DMS 273 (cell line): Measurements from ENCODE around the gene TXNL1.
"Not testable (repeated sequence)": the region's sequence is repeated elsewhere in the genome, so short reads cannot be mapped to it uniquely, and the experiment has no call there.

Experiments used
- DNase-seq: peaks from one replicate; lab custom pipeline; 2025; ENCODE audit not compliant: unreplicated experiment; lab: John Stamatoyannopoulos, UW

The TXNL1 gene

DNA sequence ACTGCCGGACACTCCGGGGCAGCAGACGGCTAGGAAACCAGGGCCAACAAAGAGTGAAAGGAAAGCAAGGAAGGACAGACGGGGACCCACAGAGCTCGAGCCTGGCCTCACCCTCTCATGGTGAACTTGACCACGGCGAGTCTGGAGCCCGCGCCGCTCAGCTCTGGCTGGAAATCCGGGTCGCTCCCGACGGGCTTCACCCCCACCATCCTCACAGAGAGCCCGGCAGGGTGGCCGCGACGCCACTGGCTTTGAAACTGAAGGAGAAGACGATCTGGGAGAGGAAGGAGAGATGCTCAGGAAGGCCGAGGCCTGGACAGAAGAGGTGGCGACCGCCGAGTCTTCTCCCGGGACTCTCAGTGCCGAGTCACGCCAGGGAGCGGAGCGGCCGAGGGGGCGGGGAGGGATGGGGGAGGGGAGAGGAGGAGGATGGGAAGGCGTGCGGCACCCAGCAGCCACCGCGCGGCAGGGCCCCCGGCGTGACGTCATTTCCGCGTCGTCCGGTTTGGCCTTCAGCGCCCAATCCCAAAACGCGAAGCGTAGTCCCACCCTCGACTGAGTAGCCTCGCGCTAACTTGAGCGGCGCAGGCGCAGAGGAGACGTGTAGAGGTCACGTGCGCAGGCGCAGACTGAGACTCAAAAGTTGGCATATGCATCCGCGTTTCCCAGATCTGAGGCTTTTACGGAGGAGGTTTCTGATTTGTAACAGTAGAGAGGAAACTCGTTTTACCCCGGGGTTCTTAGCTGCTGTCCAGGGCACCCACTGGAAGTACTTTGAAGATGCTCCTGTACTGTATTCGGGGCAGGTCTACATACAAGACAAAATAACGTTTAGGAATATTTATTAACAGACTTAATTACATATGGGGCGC lies at the start of gene TXNL1:
TXNL1 (minus strand) TSS at position 361 of the 872 bp plus-strand sequence; CDS start at position 209, 152 bp downstream.
- peak; percentile 100 for DNase-seq

DNA sequence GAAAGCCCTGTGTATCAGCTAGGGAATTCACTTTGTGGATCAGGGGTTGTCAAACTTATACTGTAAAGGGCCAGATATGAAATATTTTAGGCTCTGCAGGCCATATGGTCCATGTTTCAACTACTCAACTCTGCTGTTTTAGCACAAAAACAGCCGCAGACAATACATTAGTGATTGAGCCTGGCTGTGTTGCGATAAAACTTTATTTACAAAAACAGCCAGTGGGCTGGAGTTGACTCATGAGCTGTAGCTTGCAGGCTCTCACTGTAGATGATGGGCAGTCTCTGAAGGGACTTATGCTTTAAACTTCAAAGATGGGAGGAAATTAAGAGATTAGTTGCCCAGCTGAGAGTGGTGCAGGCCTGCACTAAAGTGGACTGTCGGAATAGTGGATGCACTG lies 45.9 kb upstream of the TXNL1 start:
- no peak for DNase-seq

DNA sequence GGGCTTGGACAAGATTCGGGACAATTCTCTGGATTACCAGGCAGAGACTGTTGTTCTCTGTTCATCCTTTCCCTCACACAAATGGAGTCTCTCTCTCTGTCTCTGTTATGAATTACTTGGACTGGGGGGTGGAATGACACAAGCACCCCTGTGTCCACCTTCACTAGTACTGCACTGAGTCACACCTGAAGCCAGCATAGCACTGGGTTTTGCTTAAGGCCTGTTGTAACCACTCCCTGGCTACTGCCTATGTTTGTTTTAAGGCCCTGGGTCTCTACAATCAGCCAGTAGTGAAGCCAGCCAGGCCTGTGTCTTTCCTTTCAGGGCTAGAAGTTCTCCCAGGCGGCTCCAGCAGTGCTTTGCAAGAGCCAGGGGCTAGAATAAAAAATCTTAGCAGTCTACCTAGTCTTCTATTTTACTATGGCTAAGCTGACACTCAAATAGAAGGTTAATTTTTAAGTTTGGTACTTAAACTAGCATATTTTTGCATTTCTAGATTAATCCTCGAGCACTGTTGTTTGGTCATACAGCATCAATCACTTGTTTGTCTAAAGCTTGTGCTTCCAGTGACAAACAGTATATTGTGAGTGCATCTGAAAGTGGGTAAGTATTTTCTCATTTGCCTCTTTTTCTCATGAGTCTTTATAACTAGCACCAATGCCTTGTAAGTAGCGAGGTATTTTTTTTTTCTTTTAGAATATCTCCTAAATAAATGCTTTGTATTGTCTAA lies 40.6 kb upstream of the TXNL1 start:
- DNase-seq = no peak

DNA sequence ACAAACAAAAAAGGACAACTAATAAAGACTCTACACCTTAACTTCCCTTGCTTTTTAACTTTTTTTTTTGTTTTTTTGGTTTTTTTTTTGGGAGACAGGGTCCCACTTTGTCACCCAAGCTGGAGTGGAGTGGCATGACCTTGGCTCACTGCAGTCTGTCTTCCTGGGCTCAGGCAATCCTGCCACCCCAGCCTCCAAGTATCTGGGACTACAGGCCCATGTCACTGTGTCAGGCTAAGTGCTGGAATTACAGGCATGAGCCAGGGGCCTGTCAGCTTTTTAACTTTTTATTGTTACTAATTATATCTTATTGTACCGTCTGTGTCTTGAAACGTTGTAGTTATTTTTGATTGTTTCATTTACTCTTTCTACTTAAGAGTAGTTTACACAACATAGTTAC lies 38.2 kb upstream of the TXNL1 start:
- DNase-seq = no peak

DNA sequence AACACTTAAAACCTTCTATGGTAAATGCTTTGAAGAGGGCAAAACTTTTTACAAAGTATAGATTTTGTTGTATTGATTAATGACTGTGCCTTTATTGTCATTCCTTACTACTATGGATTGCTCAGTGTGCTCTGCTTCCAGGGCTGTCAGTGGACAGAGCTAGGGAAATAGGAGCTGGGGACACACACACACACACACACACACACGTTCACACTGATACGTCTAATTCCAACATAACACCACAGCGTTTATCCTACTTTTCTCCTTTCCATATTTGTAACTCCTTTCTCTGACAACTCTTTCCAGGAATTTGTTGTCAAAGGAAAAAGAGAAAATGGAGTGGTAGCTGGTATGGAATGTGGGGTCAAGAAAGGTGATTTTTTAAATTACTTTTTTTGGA lies 34.6 kb upstream of the TXNL1 start:
- DNase-seq = no peak

DNA sequence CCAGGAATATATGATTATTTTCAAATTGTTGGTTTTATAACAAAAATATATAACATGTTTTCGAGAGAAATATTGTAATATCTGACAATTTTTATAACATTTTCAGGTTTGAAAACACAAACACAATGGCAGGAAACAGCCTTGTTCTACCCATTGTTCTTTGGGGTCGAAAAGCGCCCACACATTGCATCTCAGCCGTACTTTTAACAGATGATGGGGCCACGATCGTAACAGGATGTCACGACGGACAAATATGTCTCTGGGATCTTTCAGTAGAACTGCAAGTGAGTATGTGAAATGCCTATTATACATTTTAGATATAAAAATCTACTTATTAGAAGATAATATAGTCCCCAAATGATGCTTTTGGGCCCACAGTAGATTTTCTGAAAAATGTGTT lies 34.0 kb upstream of the TXNL1 start:
- DNase-seq = no peak

DNA sequence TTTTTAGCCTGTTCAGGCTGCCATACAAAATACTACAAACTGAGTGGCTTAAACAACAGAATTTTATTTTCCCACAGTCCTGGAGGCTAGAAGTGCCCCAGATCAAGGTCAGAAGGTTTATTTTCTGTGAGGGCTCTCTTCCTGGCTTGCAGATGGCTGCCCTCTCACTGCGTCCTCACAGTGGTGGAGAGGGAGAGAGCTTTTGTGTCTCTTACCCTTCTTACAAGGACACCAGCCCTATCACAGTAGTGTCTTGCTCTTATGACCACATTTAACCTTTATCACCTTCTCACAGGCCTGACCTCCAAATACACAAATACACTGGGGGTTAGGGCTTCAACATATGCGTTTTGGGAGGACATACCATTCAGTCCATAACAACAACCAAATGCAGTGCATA lies 24.5 kb upstream of the TXNL1 start:
- peak; percentile 6 for DNase-seq

DNA sequence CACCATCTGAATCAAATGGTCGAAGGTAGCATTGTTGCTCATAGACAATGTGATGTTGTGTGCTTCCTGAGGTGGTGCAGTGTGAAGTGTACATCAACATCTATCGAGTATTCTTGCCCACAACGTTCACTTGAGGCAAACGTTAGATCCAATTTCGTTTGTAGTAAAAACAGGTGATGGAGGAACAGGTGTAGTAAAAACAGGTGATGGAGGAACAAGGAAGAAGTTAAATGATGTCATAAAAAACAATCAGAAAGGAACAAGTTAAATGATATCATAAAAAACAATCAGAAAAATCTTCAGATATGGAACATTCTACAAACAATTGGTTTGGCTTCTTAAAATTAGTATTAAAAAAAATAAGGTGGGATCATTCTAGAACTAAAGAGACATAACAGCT lies 24.1 kb upstream of the TXNL1 start:
- no peak for DNase-seq

DNA sequence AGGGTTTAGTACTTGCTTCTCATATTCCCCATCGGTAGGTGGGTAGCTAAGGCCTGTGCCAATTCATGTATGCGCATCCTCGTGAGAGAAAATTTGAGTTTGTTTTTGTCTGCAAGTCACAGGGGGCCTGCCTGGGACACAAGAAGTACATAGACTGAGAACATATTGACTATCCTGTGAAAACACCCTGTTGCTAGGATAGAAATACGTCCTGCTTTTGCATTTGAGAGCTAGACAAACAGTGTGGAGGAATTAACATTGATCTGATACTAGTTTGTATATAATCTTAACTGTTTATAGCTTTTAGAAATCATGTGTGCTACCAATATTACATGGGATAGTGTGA lies 23.6 kb upstream of the TXNL1 start:
- peak; percentile 45 for DNase-seq

DNA sequence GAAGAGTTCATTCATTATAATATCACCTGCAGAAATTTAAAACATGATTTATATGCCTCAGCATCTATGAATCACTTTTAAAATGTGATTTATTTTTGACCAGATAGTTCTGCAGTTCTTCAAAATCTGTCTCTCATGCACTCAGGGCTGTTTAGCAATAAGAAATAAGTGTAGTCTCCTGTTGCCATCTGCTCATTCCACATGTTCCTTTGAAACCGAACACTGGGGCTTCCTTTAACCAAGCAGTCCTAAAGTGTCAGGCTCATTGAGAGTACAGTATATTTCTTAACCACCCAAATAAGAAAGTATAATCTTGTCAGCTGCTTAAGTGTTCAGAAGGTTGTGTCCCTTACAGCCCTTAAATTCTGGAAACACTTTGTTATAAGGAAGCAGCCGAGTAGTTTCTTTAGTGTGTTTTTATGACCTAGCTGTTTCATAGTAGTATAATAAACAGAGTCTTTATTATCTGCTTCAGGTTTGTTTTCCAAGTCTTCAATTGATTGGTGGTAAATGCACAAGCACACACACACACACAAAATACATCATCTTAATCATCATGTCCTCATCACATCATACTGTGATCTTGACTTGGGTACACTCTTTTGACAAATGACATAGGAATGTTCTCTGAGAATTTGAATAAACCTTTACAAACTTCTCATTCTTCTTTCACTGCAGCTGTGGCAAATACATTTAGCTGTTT lies 23.1 kb upstream of the TXNL1 start:
- DNase-seq = peak; percentile 91

DNA sequence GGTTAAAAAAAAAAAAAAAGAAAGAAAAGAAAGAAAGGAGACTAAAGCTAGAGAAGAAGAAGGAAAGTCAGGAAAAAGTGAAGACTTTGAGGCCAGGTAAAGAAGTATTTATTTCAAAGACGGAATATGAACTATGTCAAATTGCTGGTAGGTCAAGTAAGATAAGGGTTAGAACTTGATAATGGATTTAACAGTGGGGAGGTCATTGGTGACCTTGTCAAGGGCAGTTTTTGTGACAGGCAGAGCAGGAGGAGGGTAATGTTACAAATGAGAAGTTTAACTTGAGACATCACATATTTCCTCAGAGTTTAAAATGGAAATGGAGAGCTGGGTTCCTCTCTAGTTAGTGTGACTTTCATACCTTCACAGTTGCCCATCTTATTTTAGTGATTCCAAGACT lies 22.3 kb upstream of the TXNL1 start:
- no peak for DNase-seq

DNA sequence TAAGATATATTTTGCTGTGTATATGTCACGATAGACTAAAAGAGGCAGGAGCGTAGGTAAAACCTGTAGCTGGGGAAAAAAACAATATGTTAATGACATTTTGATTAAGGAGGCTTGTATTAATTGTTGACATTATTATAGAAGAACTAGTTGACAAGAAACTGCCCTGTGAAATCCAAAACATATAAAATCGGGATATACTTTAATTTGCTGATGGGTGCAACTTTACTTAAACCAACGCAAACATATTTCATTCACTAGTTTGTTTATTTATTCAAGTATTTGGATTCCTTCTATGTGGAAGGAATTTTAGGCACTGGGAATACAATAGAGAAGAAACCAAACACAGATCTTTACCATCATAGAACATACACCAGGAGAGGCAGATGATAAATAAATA lies 20.7 kb upstream of the TXNL1 start:
- no peak for DNase-seq

DNA sequence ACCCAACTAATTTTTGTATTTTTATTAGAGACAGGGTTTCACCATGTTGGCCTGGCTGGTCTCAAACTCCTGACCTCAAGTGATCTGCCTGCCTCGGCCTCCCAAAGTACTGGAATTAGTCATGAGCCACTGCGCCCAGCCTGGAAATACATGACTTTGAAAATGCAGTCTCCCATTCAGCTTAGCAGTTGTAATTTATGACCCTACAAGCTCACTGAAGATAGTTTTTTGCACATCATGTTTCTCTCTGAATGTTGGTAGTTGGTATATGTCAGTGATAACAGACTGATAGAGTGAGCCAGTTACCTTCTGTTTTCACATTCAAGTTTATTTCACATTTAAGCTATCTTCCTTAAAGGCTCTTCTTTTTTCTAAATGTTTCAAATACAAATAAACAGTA lies 19.9 kb upstream of the TXNL1 start:
- no peak for DNase-seq

DNA sequence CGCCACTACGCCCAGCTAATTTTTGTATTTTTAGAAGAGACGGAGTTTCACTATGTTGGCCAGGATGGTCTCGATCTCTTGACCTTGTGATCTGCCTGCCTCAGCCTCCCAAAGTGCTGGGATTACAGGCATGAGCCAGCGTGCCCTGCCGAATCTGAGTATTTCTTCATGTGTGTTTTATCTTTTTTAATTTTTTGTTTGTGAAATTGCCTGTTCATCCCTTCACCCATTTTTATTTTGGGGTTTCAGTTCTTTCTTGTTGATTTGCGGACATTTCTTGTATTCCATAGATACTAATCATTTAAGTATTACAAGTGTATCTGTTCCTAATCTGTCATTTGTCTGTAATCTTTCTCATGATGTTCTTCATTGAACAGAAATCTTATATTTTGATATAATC lies 15.9 kb upstream of the TXNL1 start:
- DNase-seq = not testable (repeated sequence)

DNA sequence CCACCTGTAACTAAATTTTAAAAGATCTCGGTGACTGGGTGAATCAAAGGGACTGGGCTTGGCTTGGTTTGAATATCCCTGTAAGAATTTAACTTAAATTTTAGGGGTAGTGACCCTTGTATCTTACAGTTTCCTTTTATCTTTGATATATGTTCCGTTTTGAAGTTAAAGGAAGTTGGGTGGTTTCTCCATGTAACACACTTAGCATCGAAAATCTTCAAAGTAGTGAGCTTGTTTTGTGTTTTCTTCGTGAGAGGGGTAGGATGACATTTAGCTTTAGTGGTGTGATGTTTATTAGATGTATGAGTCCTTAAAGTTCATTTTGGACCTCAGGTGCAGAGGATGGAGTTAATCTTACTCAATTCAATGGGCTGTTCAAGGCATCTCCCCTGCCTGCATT lies 14.4 kb upstream of the TXNL1 start:
- DNase-seq = no peak

DNA sequence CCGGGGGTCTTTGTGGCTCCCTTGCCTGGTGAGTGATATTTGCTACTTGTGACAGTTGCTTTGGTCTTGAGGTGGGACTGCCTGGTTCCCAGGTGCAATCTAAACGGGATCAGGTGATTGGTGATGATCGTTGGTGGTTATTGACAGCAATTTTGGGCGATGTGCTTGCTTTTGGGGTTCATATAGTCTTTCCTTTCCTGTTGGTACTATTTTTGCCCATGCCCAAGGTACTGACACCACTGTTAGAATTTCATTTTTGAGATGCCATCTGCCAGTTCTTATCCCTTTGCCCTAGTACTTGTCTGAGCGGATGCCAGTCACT lies 13.3 kb upstream of the TXNL1 start:
- DNase-seq = peak; percentile 40

DNA sequence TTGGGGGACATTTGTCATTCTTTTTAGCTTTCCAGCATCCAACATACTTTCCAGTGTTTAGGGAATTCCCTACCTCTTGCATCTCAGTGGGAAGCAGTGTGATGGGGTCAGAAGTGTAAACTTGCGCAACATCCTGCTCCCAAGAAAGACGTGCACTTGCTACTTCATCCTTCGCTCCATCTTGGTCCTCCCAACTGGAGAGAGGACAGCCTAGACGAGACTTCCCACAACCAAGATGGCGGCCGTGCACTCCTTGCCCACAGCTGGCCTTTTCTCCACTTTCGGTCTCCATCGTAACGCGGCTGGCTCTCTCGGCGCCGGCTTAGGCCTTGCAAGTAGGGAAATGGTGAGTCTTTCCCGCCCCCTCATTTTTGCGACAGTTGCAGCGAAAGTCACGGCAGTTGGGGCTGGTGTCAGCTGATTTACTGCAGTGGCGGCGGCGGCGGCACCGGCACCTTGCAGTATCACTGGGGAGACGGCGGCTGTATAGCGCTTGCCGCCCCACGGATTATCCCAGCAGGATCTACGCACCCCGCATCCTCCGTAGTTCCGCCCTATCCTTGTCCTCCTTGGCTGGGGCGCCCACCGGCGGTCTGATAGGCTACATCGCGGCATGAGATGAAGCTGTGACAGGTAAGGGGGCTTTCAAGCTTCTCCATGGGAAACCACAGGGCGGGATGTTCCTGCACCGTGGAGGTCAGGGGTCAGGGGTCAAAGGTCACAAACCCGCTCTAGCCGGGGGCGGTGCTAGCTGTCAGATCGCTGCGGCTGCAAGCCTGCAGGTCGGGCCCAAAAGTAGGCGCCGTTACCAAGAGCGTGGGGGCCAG lies 12.8 kb upstream of the TXNL1 start, which contains the start of gene WDR7:
WDR7 (plus strand) TSS at position 416 of the 827 bp plus-strand sequence. CDS start 21,157 bp downstream, outside the sequence.
- DNase-seq = peak; percentile 99

DNA sequence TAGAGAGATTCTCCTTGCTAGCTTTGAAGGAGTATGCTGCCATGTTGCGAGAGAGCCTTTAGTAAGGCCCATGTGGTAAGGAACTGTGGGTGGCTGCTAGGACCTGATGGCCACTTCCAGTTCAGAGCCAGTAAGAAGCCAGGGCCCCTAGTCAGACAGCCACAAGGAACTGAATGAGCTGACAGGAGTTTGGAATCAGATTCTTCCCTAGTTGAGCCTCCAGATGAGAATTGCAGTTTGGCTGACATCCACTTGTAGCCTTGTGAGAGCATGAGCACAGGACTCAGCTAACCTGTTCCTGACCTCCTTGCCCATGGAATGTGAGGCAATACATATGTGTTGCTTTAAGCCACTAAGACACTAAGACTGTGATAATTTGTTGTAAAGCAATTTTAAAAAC lies 11.6 kb upstream of the TXNL1 start:
- DNase-seq = peak; percentile 7

DNA sequence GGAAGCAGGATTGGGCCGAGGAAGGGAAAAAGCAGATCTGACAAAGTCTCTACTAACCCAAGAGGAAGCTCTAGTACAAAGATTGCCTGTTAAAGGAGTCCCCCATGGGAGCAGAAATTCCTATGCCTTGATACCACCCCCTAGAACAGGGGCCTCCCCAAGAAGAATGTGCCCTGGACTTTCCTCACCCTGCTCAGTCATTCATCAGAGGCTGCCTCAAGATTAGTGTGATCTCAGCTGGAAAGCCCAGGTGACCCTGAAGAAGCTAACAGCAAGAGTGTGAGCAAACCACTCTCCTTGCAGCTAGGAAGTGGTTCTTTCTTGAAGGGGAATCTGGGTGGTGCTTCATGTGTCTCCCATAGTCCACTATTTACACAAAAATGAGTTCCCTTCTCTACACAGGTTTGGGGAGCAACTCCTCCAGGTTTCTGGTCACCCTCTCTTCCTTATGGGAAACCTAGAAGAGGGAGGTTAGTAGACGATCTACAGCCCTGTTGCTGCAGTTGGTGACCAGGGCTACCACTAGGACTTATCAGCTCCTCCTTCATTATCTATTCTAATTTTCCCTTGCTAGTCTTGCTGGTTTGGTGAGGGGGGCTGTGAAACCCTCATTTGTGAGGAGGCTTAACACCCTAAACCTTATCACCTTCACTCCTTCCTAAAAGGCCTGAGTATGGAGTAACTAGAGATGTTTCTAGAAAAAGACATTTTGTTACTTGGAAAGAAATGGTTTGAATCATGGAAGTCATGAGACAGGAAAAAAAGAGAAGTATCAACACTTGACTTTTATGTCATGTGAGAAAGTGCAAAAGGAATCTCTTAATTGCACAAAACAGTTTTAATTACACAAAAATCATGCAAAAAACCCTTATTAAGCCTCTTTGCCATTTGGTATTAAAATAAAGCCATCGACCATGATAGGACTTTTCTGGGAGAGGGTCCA lies 9.8 kb upstream of the TXNL1 start:
- no peak for DNase-seq

DNA sequence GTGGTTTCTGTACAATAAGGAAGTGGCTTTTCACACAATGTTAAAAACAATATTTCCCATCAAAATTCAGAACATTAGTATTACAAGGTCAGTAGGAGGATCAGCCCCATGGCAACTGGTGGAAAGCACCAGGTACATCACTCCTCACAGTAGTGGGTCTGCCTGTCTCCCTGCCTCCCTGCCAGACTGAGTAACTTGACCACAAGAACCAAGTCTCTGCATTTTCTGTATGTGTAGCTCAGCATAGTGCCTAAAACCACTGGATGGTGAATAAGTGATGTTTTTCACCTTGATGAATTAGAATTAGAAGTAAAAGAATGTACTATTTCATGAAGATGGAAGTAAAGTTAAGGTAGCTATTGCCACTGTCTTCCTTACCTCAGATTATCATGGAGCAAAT lies 8.7 kb upstream of the TXNL1 start:
- no peak for DNase-seq
